ENCODE measurements around the gene CCDC88B. TPM values are rescaled to one million over a fixed set of nuclear protein-coding genes. Genes with fewer than 3 reads are reported as not detected.

The CCDC88B gene
- total and polyA plus RNA-seq, 2 experiments from 2014 or later, result 6.8 to 12.1 TPM

DNA sequence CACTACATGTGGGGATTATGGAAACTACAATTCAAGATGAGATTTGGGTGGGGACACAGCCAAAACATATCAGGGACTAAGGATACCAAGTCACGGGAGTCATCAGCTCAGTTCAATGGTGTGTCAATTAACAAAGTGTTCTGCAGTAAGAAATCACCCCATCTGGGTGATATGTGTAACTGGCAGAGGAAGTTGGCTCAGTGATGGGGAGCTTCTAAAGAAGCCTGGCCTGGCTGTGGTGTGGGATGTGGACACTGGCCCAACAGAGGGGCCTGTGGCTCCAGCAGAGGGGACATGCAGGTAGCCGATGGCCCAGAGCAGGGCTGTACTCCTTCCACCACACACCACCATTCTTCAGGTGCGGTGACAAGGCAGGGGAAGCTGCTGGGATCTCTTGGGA is 50.6 kb downstream of the CCDC88B start:
- Histone ChIP-seq H3K9me2 (ENCODE audit: insufficient read depth) (no peaks in the 10 kb centered on the region), H3K79me2 (replicated peaks; ENCODE audit: insufficient read depth) (no peaks in the 10 kb centered on the region), H3K4me1 (ENCODE audit: insufficient read depth) (peaks cover 11% of the 10 kb centered on the region), H3K27ac (ENCODE audit: low read depth) (no peak overlapping the region), H4K20me1 (replicated peaks; ENCODE audit: insufficient read depth) (no peaks in the 10 kb centered on the region), H2AFZ (no peak overlapping the region), H3K27me3 (ENCODE audit: insufficient read depth) (no peaks in the 10 kb centered on the region), H3F3A (replicated peaks; ENCODE audit: low read depth) (no peaks in the 10 kb centered on the region), H3K36me3 (ENCODE audit: insufficient read depth) (no peaks in the 10 kb centered on the region), H3K4me2 (no peak overlapping the region), H3K4me3 (no peak overlapping the region)
- no peak for ATAC-seq
- H3K4me1 Mint-ChIP-seq, result peaks cover 14% of the 10 kb centered on the region
- no peak overlapping the region for H3K27ac Mint-ChIP-seq
- H3K9me3 Mint-ChIP-seq, result no peaks in the 10 kb centered on the region; the same call in 2 of the 3 replicates
- peaks cover 6% of the 10 kb centered on the region for H3K27me3 Mint-ChIP-seq (ENCODE audit: insufficient read depth, low read depth, poor library complexity)
- H3K36me3 Mint-ChIP-seq (ENCODE audit: low read depth), result no peaks in the 10 kb centered on the region
- no peak for DNase-seq (ENCODE audit: low spot score)
- TF ChIP-seq POLR2AphosphoS5 (IDR thresholded peaks at IDR 0.05; ENCODE audit: low read depth) (no peak), CTCF (conservative IDR thresholded peaks at IDR 0.05; ENCODE audit: low read depth in 2 of 2) (no peak), NANOG (IDR thresholded peaks at IDR 0.05; ENCODE audit: borderline replicate concordance) (no peak), JUNB (IDR thresholded peaks at IDR 0.05; ENCODE audit: unreplicated experiment) (no peak), STAT1 (IDR thresholded peaks at IDR 0.05; ENCODE audit: unreplicated experiment) (no peak), ZNF331 (CRISPR knock-in tag; IDR thresholded peaks at IDR 0.05; ENCODE audit: low read depth) (no peak), EZH2phosphoT487 (IDR thresholded peaks at IDR 0.05; ENCODE audit: unreplicated experiment) (no peak), ZNF114 (CRISPR knock-in tag; IDR thresholded peaks at IDR 0.05) (no peak), ETS1 (IDR thresholded peaks at IDR 0.05) (no peak), EZH2 (IDR thresholded peaks at IDR 0.05; ENCODE audit: low read depth, unreplicated experiment) (no peak)
- TF ChIP-seq, protein P1, sequence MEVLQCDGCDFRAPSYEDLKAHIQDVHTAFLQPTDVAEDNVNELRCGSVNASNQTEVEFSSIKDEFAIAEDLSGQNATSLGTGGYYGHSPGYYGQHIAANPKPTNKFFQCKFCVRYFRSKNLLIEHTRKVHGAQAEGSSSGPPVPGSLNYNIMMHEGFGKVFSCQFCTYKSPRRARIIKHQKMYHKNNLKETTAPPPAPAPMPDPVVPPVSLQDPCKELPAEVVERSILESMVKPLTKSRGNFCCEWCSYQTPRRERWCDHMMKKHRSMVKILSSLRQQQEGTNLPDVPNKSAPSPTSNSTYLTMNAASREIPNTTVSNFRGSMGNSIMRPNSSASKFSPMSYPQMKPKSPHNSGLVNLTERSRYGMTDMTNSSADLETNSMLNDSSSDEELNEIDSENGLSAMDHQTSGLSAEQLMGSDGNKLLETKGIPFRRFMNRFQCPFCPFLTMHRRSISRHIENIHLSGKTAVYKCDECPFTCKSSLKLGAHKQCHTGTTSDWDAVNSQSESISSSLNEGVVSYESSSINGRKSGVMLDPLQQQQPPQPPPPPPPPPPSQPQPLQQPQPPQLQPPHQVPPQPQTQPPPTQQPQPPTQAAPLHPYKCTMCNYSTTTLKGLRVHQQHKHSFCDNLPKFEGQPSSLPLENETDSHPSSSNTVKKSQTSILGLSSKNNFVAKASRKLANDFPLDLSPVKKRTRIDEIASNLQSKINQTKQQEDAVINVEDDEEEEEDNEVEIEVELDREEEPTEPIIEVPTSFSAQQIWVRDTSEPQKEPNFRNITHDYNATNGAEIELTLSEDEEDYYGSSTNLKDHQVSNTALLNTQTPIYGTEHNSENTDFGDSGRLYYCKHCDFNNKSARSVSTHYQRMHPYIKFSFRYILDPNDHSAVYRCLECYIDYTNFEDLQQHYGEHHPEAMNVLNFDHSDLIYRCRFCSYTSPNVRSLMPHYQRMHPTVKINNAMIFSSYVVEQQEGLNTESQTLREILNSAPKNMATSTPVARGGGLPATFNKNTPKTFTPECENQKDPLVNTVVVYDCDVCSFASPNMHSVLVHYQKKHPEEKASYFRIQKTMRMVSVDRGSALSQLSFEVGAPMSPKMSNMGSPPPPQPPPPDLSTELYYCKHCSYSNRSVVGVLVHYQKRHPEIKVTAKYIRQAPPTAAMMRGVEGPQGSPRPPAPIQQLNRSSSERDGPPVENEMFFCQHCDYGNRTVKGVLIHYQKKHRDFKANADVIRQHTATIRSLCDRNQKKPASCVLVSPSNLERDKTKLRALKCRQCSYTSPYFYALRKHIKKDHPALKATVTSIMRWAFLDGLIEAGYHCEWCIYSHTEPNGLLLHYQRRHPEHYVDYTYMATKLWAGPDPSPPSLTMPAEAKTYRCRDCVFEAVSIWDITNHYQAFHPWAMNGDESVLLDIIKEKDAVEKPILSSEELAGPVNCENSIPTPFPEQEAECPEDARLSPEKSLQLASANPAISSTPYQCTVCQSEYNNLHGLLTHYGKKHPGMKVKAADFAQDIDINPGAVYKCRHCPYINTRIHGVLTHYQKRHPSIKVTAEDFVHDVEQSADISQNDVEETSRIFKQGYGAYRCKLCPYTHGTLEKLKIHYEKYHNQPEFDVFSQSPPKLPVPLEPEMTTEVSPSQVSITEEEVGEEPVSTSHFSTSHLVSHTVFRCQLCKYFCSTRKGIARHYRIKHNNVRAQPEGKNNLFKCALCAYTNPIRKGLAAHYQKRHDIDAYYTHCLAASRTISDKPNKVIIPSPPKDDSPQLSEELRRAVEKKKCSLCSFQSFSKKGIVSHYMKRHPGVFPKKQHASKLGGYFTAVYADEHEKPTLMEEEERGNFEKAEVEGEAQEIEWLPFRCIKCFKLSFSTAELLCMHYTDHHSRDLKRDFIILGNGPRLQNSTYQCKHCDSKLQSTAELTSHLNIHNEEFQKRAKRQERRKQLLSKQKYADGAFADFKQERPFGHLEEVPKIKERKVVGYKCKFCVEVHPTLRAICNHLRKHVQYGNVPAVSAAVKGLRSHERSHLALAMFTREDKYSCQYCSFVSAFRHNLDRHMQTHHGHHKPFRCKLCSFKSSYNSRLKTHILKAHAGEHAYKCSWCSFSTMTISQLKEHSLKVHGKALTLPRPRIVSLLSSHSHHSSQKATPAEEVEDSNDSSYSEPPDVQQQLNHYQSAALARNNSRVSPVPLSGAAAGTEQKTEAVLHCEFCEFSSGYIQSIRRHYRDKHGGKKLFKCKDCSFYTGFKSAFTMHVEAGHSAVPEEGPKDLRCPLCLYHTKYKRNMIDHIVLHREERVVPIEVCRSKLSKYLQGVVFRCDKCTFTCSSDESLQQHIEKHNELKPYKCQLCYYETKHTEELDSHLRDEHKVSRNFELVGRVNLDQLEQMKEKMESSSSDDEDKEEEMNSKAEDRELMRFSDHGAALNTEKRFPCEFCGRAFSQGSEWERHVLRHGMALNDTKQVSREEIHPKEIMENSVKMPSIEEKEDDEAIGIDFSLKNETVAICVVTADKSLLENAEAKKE (CRISPR knock-in tag; IDR thresholded peaks at IDR 0.05), result no peak
- TF ChIP-seq, protein P2, sequence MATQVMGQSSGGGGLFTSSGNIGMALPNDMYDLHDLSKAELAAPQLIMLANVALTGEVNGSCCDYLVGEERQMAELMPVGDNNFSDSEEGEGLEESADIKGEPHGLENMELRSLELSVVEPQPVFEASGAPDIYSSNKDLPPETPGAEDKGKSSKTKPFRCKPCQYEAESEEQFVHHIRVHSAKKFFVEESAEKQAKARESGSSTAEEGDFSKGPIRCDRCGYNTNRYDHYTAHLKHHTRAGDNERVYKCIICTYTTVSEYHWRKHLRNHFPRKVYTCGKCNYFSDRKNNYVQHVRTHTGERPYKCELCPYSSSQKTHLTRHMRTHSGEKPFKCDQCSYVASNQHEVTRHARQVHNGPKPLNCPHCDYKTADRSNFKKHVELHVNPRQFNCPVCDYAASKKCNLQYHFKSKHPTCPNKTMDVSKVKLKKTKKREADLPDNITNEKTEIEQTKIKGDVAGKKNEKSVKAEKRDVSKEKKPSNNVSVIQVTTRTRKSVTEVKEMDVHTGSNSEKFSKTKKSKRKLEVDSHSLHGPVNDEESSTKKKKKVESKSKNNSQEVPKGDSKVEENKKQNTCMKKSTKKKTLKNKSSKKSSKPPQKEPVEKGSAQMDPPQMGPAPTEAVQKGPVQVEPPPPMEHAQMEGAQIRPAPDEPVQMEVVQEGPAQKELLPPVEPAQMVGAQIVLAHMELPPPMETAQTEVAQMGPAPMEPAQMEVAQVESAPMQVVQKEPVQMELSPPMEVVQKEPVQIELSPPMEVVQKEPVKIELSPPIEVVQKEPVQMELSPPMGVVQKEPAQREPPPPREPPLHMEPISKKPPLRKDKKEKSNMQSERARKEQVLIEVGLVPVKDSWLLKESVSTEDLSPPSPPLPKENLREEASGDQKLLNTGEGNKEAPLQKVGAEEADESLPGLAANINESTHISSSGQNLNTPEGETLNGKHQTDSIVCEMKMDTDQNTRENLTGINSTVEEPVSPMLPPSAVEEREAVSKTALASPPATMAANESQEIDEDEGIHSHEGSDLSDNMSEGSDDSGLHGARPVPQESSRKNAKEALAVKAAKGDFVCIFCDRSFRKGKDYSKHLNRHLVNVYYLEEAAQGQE (IDR thresholded peaks at IDR 0.05; ENCODE audit: unreplicated experiment), result no peak
- H3K4me3 Mint-ChIP-seq, result no peak overlapping the region
